ENCODE results near the gene GATM. TPM values are rescaled to one million over a fixed set of nuclear protein-coding genes. Genes with fewer than 3 reads are reported as not detected.
"Not testable (repeated sequence)": the region's sequence is repeated elsewhere in the genome, so short reads cannot be mapped to it uniquely, and the experiment has no call there.

Gene GATM
- total and polyA plus RNA-seq, 2 of the 4 experiments (the other 2 are of a cell fraction) = 0.10 to 0.18 TPM

GRCh38 chr15:45370042-45370441 lies 8.3 kb downstream of the GATM start:
- ATAC-seq (ENCODE audit: low read depth); H4K5ac ChIP-seq (ENCODE audit: low read depth, low read length); in situ Hi-C loops (cut with MboI; ENCODE audit: low sequenced_read_pairs); intact Hi-C loops (cut with micrococcal nuclease); H3K4me1 ChIP-seq (ENCODE audit: control insufficient read depth, insufficient read depth, low read length); H3K4me2 ChIP-seq (ENCODE audit: low read depth, low read length); H4K8ac ChIP-seq (ENCODE audit: low read depth in 2 of 2, low read length in 2 of 2); H2AK5ac ChIP-seq (ENCODE audit: low read depth, low read length); H3K9me1 ChIP-seq (ENCODE audit: insufficient read depth, low read length); H3K14ac ChIP-seq (replicated peaks; ENCODE audit: low read depth, low read length); H4K20me1 ChIP-seq (ENCODE audit: insufficient read depth, low read length); H2BK120ac ChIP-seq (ENCODE audit: low read depth, low read length); H2BK5ac ChIP-seq (ENCODE audit: low read depth, low read length, poor library complexity, severe bottlenecking); H2BK15ac ChIP-seq (ENCODE audit: low read depth, low read length); DNase-seq; dilution Hi-C loops (cut with HindIII; ENCODE audit: low sequenced_read_pairs, unreplicated experiment); POLR2A ChIA-PET (ENCODE audit: unreplicated experiment); H3K27ac ChIP-seq (ENCODE audit: insufficient read depth, low read length); H3K9ac ChIP-seq (ENCODE audit: low read depth, low read length); H2AK9ac ChIP-seq (replicated peaks; ENCODE audit: low read depth, low read length, poor library complexity); H2BK20ac ChIP-seq (ENCODE audit: low read depth, low read length); H3K79me1 ChIP-seq (ENCODE audit: low read depth in 1 of 2, low read length in 2 of 2); H2AFZ ChIP-seq (replicated peaks; ENCODE audit: low read length, poor library complexity); H3K23ac ChIP-seq (ENCODE audit: low read depth, low read length); H3K36me3 ChIP-seq (ENCODE audit: control insufficient read depth, insufficient read depth, low read length); H3K18ac ChIP-seq (ENCODE audit: low read depth, low read length); H3K4ac ChIP-seq (ENCODE audit: low read depth, low read length); H3K56ac ChIP-seq (ENCODE audit: extremely low read depth, insufficient read depth, low read length); H3K4me3 ChIP-seq (ENCODE audit: insufficient read depth, low read depth, low read length); H4K91ac ChIP-seq (ENCODE audit: insufficient read depth, low read depth, low read length); CTCF ChIA-PET; H3K9me3 ChIP-seq (ENCODE audit: control insufficient read depth, insufficient read depth, low read length); BruUV-seq (replicated peaks): not testable (repeated sequence)
- H3K27me3 ChIP-seq (ENCODE audit: control insufficient read depth, insufficient read depth, low read length) = peaks cover 13% of the 10 kb centered on the region
- 40% methylated on average over 1 of the region's 4 CpGs; no CpG with 5 or more reads in 1 of the 2 experiments for WGBS, 2 experiments (ENCODE audit: extremely low coverage in 2 of 2, insufficient read length in 1 of 2)

- H2BK15ac ChIP-seq (ENCODE audit: low read depth, low read length); H3K79me1 ChIP-seq (ENCODE audit: low read depth in 1 of 2, low read length in 2 of 2); in situ Hi-C loops (cut with MboI; ENCODE audit: low sequenced_read_pairs); H2BK120ac ChIP-seq (ENCODE audit: low read depth, low read length); H2BK5ac ChIP-seq (ENCODE audit: low read depth, low read length, poor library complexity, severe bottlenecking); H4K20me1 ChIP-seq (ENCODE audit: insufficient read depth, low read length); H3K14ac ChIP-seq (replicated peaks; ENCODE audit: low read depth, low read length); H3K9ac ChIP-seq (ENCODE audit: low read depth, low read length); H3K4ac ChIP-seq (ENCODE audit: low read depth, low read length); H3K56ac ChIP-seq (ENCODE audit: extremely low read depth, insufficient read depth, low read length); H3K9me3 ChIP-seq (ENCODE audit: control insufficient read depth, insufficient read depth, low read length); H3K4me3 ChIP-seq (ENCODE audit: insufficient read depth, low read depth, low read length); ATAC-seq (ENCODE audit: low read depth); H2BK20ac ChIP-seq (ENCODE audit: low read depth, low read length); H3K4me1 ChIP-seq (ENCODE audit: control insufficient read depth, insufficient read depth, low read length); H3K27me3 ChIP-seq (ENCODE audit: control insufficient read depth, insufficient read depth, low read length); H3K36me3 ChIP-seq (ENCODE audit: control insufficient read depth, insufficient read depth, low read length); CTCF ChIA-PET; POLR2A ChIA-PET (ENCODE audit: unreplicated experiment); DNase-seq; H3K9me1 ChIP-seq (ENCODE audit: insufficient read depth, low read length); H3K23ac ChIP-seq (ENCODE audit: low read depth, low read length); H4K8ac ChIP-seq (ENCODE audit: low read depth in 2 of 2, low read length in 2 of 2); H3K4me2 ChIP-seq (ENCODE audit: low read depth, low read length); H2AFZ ChIP-seq (replicated peaks; ENCODE audit: low read length, poor library complexity); dilution Hi-C loops (cut with HindIII; ENCODE audit: low sequenced_read_pairs, unreplicated experiment); H2AK5ac ChIP-seq (ENCODE audit: low read depth, low read length); H4K5ac ChIP-seq (ENCODE audit: low read depth, low read length); H2AK9ac ChIP-seq (replicated peaks; ENCODE audit: low read depth, low read length, poor library complexity); H3K18ac ChIP-seq (ENCODE audit: low read depth, low read length); intact Hi-C loops (cut with micrococcal nuclease); BruUV-seq (replicated peaks); H4K91ac ChIP-seq (ENCODE audit: insufficient read depth, low read depth, low read length); H3K27ac ChIP-seq (ENCODE audit: insufficient read depth, low read length): not testable (repeated sequence)
- WGBS, 2 experiments (ENCODE audit: extremely low coverage in 2 of 2, insufficient read length in 1 of 2) = no CpG with 5 or more reads among the region's 7 CpGs
Observed at GRCh38 chr15:45367222-45367621, 11.1 kb downstream of the GATM start.
